Astrocyte (in vitro differentiated cells and primary cell): ENCODE results near the gene SHC1. TPM values are rescaled to one million over a fixed set of nuclear protein-coding genes. Genes with fewer than 3 reads are reported as not detected.

Experiments
- DNase-seq: peaks from one replicate; pipeline ENCODE4 v3.0.0-alpha.2; 2010; ENCODE audit warnings: low read depth
- FAIRE-seq: peaks from 2 replicates; lab custom pipeline; 2011; peaks lifted over from hg19 to GRCh38; lab: Jason Lieb, UNC
- H2AFZ ChIP-seq: 2 replicates; pipeline ENCODE4 v1.6.0; 2012; ENCODE audit warnings: low read depth, low read length, inconsistent platforms
- H3K27ac ChIP-seq: 2 replicates; pipeline ENCODE4 v1.5.1; 2011; ENCODE audit warnings: low read depth, low read length, inconsistent platforms
- H3K27me3 ChIP-seq: 2 replicates; pipeline ENCODE4 v1.6.0; 2011; ENCODE audit warnings: low read length, inconsistent platforms; ENCODE audit not compliant: insufficient read depth
- H3K36me3 ChIP-seq: 2 replicates; pipeline ENCODE4 v1.5.1; 2011; ENCODE audit warnings: low read length, inconsistent platforms; ENCODE audit not compliant: insufficient read depth
- H3K4me1 ChIP-seq: 2 replicates; pipeline ENCODE4 v1.5.1; 2011; ENCODE audit warnings: low read length, inconsistent platforms; ENCODE audit not compliant: insufficient read depth
- H3K4me2 ChIP-seq: 2 replicates; pipeline ENCODE4 v1.6.0; 2012; ENCODE audit warnings: low read length, inconsistent platforms
- H3K4me3 ChIP-seq: 2 replicates; pipeline ENCODE4 v1.5.1; 2011; ENCODE audit warnings: low read depth, mild to moderate bottlenecking, low read length, inconsistent platforms; ENCODE audit not compliant: insufficient read depth
- H3K79me2 ChIP-seq: 2 replicates; pipeline ENCODE4 v1.6.0; 2012; ENCODE audit warnings: mild to moderate bottlenecking, low read length, inconsistent platforms; ENCODE audit not compliant: insufficient read depth
- H3K9ac ChIP-seq: 2 replicates; pipeline ENCODE4 v1.6.0; 2012; ENCODE audit warnings: mild to moderate bottlenecking, low read length, inconsistent platforms
- H3K9me3 ChIP-seq: 2 replicates; pipeline ENCODE4 v1.5.1; 2012; ENCODE audit warnings: low read depth, mild to moderate bottlenecking, low read length, inconsistent platforms; ENCODE audit not compliant: insufficient read depth
- H4K20me1 ChIP-seq: 2 replicates; pipeline ENCODE4 v1.6.0; 2012; ENCODE audit warnings: low read length, inconsistent platforms; ENCODE audit not compliant: insufficient read depth
- H3K27ac Mint-ChIP-seq: one replicate; pipeline ENCODE4 v1.8.0; 2021; ENCODE audit warnings: mild to moderate bottlenecking, mixed read lengths; ENCODE audit not compliant: unreplicated experiment
- H3K27me3 Mint-ChIP-seq: one replicate; pipeline ENCODE4 v1.8.0; 2021; ENCODE audit warnings: low read depth, mixed read lengths; ENCODE audit not compliant: unreplicated experiment
- H3K36me3 Mint-ChIP-seq: one replicate; pipeline ENCODE4 v1.8.0; 2021; ENCODE audit warnings: low read depth, mixed read lengths; ENCODE audit not compliant: unreplicated experiment
- H3K4me1 Mint-ChIP-seq: one replicate; pipeline ENCODE4 v1.8.0; 2021; ENCODE audit warnings: low read depth, mixed read lengths; ENCODE audit not compliant: unreplicated experiment
- H3K4me3 Mint-ChIP-seq: one replicate; pipeline ENCODE4 v1.8.0; 2021; ENCODE audit warnings: mild to moderate bottlenecking, moderate library complexity, mixed read lengths; ENCODE audit not compliant: unreplicated experiment
- H3K9me3 Mint-ChIP-seq: one replicate; pipeline ENCODE4 v1.8.0; 2021; ENCODE audit warnings: mild to moderate bottlenecking, mixed read lengths; ENCODE audit not compliant: unreplicated experiment
- CTCF ChIP-seq: IDR thresholded peaks from 2 replicates; pipeline ENCODE4 v1.5.1; 2011; ENCODE audit warnings: low read depth, mild to moderate bottlenecking, inconsistent platforms, low read length, moderate library complexity; ENCODE audit not compliant: insufficient read depth
- EZH2 ChIP-seq: IDR thresholded peaks from 2 replicates; pipeline ENCODE4 v1.6.1; 2012; ENCODE audit warnings: mild to moderate bottlenecking, low read length, inconsistent platforms; ENCODE audit not compliant: insufficient read depth
- total RNA-seq: library from RNA; stranded (reverse); gene quantifications from 2 replicates; pipeline ENCODE4 v1.2.1, GENCODE V29; 2021

SHC1 gene
- total RNA-seq, 1 donor from 2014 or later, result 397 TPM

- FAIRE-seq (no peak), DNase-seq (peak; percentile 96)
- Mint-ChIP-seq H3K27me3 (no peaks in the 10 kb centered on the region), H3K9me3 (no peaks in the 10 kb centered on the region), H3K4me1 (peaks cover 20% of the 10 kb centered on the region), H3K36me3 (peaks cover 3% of the 10 kb centered on the region), H3K4me3 (peak overlapping the region; percentile 89), H3K27ac (peak overlapping the region; percentile 53)
- H3K36me3 ChIP-seq, result no peaks in the 10 kb centered on the region
- peak overlapping the region; percentile 65 for H3K4me3 ChIP-seq
- H4K20me1 ChIP-seq, result peaks cover 12% of the 10 kb centered on the region
- peak overlapping the region; percentile 78 for H3K9ac ChIP-seq
- TF ChIP-seq CTCF, result no peak
- TF ChIP-seq EZH2, result no peak
- peak overlapping the region; percentile 65 for H3K27ac ChIP-seq
- H3K4me2 ChIP-seq, result peak overlapping the region; percentile 92
- H3K79me2 ChIP-seq, result peaks cover 31% of the 10 kb centered on the region
- peak overlapping the region; percentile 82 for H2AFZ ChIP-seq
- no peaks in the 10 kb centered on the region for H3K27me3 ChIP-seq
- no peaks in the 10 kb centered on the region for H3K9me3 ChIP-seq
- peaks cover 29% of the 10 kb centered on the region for H3K4me1 ChIP-seq
Measured at GRCh38 chr1:155001675-155002463, 31.3 kb upstream of the SHC1 start.

DNA sequence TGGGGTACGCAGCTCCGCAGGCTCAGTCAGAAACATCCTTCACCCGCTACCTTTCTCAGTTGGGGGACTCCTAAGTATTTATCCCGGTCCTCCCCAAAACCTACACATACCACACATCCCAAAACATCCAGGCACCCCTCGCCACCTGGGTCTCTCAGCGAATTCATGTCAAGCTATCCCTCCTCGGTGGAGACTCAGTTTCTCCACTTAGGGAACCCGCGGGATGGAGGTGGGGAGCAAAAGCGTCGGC lies 30.8 kb upstream of the SHC1 start:
- DNase-seq, result no peak
- peaks cover 26% of the 10 kb centered on the region for H3K79me2 ChIP-seq
- peaks cover 7% of the 10 kb centered on the region for H4K20me1 ChIP-seq
- Mint-ChIP-seq H3K36me3 (peaks cover 3% of the 10 kb centered on the region), H3K27ac (peak overlapping the region; percentile 41), H3K27me3 (no peaks in the 10 kb centered on the region), H3K9me3 (no peaks in the 10 kb centered on the region), H3K4me3 (peak overlapping the region; percentile 85), H3K4me1 (peaks cover 20% of the 10 kb centered on the region)
- H3K9ac ChIP-seq, result peak overlapping the region; percentile 78
- H3K4me2 ChIP-seq, result peak overlapping the region; percentile 92
- FAIRE-seq, result no peak
- peak overlapping the region; percentile 68 for H2AFZ ChIP-seq
- no peaks in the 10 kb centered on the region for H3K9me3 ChIP-seq
- peak overlapping the region; percentile 65 for H3K4me3 ChIP-seq
- peak overlapping the region; percentile 65 for H3K27ac ChIP-seq
- TF ChIP-seq CTCF, result no peak
- no peak for TF ChIP-seq EZH2
- peaks cover 29% of the 10 kb centered on the region for H3K4me1 ChIP-seq
- H3K36me3 ChIP-seq, result no peaks in the 10 kb centered on the region
- no peaks in the 10 kb centered on the region for H3K27me3 ChIP-seq
